ENCODE data around the gene PER3.

Gene PER3

GRCh38 chr1:7879228-7879627 lies 95.1 kb downstream of the PER3 start:
- DNase-seq, result no peak

GRCh38 chr1:7884757-7885156 lies 100.7 kb downstream of the PER3 start:
- DNase-seq, result no peak

GRCh38 chr1:7885513-7886404 lies 101.7 kb downstream of the PER3 start:
- no peak for DNase-seq

GRCh38 chr1:7886405-7886745 lies 102.3 kb downstream of the PER3 start:
- DNase-seq, result no peak

GRCh38 chr1:7888248-7889081 lies 104.4 kb downstream of the PER3 start:
- DNase-seq, result no peak

GRCh38 chr1:7890853-7891252 lies 106.8 kb downstream of the PER3 start:
- DNase-seq, result no peak

- DNase-seq, result no peak
Measured at GRCh38 chr1:7891804-7892203, 107.7 kb downstream of the PER3 start.

- DNase-seq, result no peak
Measured at GRCh38 chr1:7893529-7894180, 109.6 kb downstream of the PER3 start.

Data from NCI-H1694 (cell line).